ENCODE results near the gene TUBG1.
"Not testable (repeated sequence)": the region's sequence is repeated elsewhere in the genome, so short reads cannot be mapped to it uniquely, and the experiment has no call there.

TUBG1 gene

GRCh38 chr17:42579794-42580551, 29.5 kb upstream of the TUBG1 start:
- DNase-seq = no peak

DNA sequence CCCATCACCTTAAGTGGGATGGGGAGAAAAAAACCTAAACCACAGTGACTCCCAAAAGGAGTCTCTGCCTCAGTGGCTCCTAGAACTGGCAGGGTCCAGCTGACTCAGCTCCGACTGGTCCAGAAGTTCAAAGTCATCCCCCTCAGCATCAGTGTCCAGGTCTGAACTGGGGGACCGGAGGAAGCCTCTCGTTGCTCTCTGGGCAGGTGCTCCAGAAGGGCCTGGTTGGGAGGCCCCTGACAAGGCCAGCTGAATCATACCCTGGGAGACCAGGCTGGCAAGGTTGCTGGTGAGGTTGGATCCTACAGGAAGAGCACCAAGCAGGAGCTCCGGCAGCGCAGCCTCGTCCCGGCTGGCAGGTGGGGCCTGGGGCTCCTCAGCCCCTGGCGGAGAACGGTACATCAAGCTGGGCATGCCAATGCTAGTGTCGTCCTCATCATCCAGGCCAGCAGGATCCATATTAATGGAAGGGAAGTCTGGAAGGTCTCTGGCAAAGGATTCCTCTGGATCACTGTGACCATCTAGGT, 27.7 kb upstream of the TUBG1 start:
- DNase-seq = no peak

DNA sequence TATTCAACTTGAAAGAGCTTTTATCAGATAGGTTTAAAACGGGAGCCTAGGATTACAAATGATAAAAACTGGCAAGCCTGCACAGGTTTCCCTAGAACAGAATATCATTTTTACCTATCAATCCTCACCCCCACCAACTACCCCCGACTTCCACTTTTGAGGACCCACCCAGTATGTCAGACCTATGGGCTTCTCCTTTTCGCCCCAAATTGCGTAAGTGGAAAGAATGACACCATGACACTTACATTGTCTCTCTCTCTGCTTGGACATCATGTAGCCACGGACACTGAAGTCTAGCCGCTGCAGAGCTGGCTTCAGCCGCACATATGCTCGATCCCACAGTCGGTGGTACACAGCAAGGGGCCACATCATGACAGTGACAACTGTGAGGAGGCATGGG, 24.6 kb upstream of the TUBG1 start:
- no peak for DNase-seq

DNA sequence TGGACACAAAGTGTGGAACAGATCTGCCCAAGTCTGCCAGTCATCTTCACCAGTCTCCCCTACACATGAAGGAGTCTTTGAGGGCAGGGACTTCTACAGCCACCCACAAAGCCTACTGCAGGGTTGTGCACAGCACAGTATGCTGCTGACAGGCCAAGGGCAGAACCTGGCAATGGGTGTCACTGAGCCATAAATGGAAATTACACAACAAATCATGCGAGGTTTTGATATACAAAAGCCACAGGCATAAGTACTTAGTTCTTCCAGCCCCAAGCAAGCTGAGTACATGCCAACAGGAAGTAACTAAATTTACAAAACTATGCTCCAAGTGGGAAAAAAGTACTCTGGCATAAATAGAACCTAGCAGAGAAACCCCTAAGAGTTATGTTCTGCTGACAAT, 24.1 kb upstream of the TUBG1 start:
- no peak for DNase-seq

DNA sequence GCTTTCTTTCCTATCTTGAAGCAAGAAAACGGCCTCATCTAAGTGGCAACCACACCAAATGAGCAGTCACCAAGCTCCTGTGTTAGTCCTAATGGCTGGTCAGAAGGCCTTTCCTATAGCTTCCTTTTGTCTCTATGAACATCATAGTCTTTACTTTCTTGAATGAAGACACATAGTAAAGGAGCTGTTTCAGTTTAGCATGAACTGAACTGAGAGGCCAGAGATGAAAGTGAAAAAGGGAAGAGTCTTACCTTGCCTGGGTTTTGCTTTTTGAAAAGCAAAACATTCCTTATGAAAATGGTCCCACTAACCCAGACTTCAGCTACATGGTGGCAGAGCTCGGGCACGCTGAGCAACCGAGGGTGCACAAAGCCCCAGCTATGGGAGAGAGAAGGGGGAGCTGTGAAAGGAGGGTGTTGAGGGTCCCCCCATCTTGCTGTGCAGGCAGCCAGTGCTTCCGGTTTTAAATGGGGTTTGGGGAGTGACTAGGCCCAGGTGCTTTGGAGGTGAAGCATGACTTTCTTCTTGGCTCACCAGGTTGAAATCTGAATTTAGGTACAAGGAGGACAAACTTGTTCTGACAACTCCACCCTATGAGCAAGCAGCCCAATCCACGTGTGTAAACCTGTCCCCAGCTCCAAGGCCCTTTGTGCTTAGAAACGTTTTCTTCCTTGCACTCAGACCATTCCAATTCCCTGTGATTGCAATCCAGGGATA, 22.8 kb upstream of the TUBG1 start:
- no peak for DNase-seq

GRCh38 chr17:42590886-42591285, 18.6 kb upstream of the TUBG1 start:
- no peak for DNase-seq

DNA sequence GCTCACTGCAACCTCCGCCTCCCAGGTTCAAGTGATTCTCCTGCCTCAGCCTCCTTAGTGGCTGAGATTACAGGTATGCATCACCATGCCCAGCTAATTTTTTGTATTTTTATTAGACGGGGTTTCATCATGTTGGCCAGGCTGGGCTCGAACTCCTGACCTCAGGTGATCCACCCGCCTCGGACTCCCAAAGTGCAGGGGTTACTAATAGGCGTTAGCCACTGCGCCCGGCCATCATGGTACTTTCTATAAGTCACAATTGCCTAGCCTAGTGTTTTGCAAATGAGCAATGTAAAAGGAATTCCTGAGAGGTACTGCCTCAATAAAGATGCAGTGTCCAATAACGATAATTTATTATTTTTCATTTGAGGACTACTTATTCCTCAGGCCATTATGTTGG, 18.1 kb upstream of the TUBG1 start:
- no peak for DNase-seq

DNA sequence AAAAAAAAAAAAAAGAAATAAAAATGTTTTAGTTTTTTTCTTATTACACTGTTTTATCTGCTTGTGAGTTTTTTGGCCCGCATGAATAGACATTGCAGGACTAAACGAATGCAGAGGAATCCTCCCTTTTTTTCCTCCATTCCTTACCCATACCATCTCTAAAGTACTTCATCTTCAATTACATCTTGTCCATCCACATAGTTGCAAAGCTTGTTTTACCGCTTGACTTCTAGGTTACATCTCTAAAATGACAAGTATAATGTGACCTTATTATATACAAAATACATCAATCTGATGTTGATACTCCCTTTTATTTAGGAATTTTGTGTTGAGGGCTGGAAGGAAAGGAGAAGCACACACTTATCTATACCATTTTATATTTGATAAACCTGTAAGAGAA, 13.1 kb upstream of the TUBG1 start:
- DNase-seq = no peak

DNA sequence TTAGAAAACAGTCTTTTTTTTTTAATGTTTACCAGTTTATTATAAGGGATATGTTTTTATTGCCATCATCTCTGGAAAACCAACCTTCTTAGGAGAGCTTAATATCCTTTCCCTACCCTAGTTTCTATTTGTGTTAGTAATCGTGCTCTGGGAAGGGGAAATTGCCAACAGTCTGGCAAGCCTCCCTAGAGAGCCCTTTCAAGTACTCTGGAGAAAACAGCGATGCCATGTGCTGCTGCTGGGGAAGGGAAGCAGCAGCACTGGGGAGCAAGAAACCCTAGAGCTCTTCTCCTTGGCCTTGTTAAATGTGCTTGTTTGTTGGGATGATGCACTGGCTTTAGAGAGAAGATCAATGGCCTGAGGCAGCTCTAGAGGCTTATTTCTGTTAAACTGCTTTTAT, 10.6 kb upstream of the TUBG1 start:
- no peak for DNase-seq

DNA sequence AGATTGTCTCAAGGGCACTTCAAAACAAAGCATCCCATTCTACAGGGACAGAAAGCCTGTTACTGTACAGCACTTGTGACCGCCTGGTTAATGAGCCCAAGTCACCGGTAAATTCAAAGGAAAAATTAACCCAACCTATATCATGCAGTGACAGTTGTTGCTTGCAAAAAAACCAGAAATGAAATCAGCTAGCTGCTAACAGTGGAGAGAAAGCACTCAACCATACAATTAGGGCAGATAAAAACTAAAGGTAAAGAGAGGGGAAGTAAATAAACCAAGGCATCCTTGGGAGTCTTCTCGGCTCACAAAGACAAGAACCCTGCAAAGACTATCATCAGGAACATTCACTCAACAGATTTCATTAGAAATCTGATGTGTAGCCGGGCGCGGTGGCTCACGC, 6.2 kb upstream of the TUBG1 start:
- DNase-seq = no peak

DNA sequence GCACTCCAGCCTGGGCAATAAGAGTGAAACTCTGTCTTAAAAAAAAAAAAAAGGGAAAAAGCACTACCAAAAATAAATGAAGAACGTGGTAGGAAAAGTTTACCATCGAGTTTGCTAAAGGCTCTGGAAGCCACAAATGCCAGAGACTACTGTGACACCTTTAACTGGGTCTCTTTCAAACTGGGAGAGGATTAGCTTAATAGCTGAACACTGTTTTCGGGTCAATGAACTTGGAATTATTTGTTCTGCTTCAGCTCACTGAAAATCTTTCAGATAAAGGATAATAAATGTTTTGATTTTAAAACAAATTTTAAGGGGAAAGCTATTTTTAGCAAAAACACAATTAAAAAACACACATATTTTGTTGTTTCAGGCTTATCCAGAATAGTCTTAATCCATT, 1.7 kb upstream of the TUBG1 start:
- no peak for DNase-seq

- DNase-seq = no peak
Measured at GRCh38 chr17:42608305-42609181, 940 bp upstream of the TUBG1 start.

DNA sequence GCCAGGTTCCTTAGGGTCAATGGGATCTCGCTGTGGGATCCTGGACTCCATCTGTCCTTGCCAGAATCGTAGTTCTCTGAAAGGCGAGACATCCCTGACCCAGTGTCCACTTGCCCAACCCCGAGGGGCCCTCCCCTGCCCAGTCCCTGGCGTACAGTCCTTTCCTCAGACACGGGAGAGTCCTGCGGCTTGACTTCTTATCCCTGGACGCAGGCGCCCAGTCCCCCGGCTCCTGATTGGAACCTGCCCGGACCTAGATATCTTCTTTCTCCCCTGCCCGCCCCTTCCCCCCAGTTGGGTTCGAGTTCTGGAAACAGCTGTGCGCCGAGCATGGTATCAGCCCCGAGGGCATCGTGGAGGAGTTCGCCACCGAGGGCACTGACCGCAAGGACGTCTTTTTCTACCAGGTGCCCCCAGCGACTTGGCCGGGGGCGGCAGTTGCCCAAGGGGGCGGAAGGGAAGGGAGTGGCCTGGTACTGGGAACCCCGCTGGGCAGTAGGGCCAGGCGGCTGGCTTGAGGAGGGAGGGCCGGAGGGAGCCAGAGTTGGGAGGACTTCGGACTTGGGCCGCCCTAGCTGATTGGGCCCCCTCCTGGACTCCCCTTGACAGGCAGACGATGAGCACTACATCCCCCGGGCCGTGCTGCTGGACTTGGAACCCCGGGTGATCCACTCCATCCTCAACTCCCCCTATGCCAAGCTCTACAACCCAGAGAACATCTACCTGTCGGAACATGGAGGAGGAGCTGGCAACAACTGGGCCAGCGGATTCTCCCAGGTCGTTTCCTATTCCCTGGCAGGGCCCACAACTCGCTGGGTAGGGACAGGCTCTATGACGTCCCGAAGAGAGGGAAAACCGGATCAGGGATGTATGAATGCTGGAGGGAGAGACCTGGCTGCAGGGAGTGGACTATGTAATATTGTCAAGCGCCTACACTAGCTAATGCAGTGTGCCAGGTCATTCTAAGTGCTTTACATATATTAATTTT, 625 bp downstream of the TUBG1 start:
- peak; percentile 41 for DNase-seq

DNA sequence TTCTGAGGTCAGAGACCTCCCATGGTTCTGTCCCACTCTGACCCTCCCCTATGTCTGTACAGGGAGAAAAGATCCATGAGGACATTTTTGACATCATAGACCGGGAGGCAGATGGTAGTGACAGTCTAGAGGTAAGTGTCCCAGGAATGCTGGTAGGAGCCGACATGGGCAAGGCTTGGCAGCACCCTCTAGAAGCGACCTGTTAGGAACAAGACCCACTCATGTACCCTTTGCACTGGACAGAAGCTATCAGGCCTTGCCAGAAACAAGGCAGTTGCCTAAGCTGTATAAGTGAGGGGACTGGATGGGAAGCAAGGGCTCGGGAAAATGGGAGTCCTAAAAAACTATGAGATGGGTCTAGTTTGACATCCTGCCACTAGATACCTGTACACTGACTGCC, 2.5 kb downstream of the TUBG1 start:
- no peak for DNase-seq

DNA sequence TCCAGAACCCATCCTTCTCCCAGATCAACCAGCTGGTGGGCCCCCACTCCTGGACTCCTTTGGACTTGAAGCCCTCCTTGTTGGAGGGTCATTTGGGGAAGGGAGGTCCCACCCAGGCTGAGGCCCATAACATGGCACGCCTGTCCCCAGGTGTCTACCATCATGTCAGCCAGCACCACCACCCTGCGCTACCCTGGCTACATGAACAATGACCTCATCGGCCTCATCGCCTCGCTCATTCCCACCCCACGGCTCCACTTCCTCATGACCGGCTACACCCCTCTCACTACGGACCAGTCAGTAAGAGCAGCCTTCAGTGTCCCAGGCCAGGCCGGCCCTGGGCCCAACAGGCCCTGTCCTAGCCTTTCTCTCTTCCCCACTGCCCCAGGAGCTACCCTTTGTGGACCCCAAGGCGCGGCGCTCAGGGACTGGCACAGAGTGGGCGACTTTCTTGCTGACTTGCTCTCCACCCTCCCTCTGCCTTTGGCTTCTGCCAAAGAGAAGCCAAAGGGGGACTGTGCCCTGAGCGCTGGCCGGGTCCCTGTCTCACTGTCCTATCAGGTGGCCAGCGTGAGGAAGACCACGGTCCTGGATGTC, 4.3 kb downstream of the TUBG1 start:
- DNase-seq = no peak

DNA sequence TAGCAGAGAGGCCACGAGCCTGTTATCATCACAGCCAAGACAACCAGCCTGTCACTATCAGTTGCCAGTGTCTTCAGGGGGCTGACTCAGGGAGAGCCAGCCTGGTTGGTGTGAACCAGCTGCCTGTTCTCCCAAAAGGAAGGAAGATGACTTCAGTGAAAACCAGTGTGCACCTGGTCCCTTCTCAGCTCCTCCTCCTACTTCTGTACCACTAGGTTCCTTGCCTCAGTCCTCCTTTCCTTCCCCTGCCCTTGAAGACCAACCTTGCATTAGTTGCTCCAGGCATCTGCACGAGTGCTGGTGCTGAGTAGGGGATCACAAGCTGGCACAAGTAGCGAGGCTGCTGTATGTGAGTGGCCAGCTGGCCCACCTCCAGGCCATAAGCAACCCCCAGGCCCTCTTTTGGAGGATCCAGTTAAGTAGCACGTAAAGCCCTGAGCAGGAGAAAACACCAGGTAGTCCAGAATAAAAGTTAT, 8.5 kb downstream of the TUBG1 start:
- no peak for DNase-seq

GRCh38 chr17:42618442-42619150, 9.1 kb downstream of the TUBG1 start:
- peak; percentile 63 for DNase-seq

DNA sequence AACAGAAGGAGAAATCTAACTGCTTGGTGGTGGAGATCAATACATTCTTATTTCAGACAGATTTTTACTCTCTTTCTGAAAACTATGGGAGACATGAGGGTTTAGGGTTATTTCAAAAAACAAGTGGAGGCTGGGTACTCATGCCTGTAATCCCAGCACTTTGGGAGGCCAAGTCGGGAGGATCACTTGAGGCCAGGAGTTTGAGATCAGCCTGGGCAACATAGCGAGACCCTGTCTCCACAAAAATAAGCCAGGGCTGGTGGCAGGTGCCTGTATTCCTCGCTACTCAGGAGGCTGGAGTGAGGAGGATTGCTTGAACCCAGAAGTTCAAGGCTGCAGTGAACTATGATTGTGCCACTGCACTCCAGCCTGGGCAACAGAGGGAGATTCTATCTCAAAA, 12.5 kb downstream of the TUBG1 start:
- DNase-seq = not testable (repeated sequence)

DNA sequence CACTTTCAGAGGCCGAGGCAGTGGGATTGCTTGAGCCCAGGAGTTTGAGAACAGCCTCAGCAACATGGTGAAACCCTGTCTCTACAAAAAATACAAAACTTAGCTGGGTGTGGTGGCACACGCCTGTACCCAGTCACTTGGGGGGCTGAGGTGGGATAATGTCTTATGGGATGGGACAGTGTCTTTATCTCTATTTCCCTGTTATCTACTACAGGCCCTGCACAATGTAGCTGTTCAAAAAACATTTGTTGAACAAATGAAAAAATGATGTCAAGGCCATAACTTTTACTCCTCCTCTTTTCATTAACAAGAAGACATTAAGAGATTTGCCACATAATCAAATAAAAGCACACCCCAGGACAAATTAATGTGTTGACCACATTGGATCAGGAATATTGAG, 13.8 kb downstream of the TUBG1 start:
- no peak for DNase-seq

- DNase-seq = no peak
Measured at GRCh38 chr17:42623732-42624596, 14.5 kb downstream of the TUBG1 start.

All from right forelimb (tissue), 1 donor.